ENCODE measurements around the gene SMR3A.
A peak's percentile ranks its signal among the peaks of the same experiment; 100 is the strongest.

GRCh38 chr4:70315928-70316327, 44.6 kb upstream of the SMR3A start:
- TF ChIP-seq CTCF (IDR thresholded peaks at IDR 0.05; ENCODE audit: low read depth, low read length, poor library complexity, severe bottlenecking), result peak; percentile 56
- TF ChIP-seq EZH2phosphoT487 (IDR thresholded peaks at IDR 0.05; ENCODE audit: borderline replicate concordance, low read length), result no peak
